ENCODE results near the gene COPG2.

DNA sequence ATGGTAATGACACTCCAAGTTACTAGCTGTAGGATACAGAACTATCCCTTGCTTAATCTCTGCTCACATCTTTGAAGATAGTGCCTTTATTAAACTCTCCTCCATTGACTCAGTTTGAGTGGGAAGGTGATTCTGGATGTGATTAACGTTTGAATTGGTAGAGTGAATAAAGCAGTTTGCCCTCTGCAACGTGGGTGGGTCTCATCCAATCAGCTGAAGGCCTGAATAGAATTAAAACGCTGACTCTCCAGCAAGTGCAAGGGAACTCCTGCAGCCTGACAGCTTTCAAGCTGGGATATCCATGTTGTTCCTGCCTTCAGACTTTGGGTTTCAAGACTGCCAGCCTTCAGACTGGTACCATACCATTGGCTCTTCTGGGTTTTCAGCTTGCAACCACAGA, 43.9 kb upstream of the COPG2 start:
- TF ChIP-seq, protein P1, sequence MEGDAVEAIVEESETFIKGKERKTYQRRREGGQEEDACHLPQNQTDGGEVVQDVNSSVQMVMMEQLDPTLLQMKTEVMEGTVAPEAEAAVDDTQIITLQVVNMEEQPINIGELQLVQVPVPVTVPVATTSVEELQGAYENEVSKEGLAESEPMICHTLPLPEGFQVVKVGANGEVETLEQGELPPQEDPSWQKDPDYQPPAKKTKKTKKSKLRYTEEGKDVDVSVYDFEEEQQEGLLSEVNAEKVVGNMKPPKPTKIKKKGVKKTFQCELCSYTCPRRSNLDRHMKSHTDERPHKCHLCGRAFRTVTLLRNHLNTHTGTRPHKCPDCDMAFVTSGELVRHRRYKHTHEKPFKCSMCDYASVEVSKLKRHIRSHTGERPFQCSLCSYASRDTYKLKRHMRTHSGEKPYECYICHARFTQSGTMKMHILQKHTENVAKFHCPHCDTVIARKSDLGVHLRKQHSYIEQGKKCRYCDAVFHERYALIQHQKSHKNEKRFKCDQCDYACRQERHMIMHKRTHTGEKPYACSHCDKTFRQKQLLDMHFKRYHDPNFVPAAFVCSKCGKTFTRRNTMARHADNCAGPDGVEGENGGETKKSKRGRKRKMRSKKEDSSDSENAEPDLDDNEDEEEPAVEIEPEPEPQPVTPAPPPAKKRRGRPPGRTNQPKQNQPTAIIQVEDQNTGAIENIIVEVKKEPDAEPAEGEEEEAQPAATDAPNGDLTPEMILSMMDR (IDR thresholded peaks at IDR 0.05; ENCODE audit: insufficient read depth, low read depth, low read length) = no peak
- TF ChIP-seq EZH2 (IDR thresholded peaks at IDR 0.05; ENCODE audit: insufficient read depth, low read length) = no peak
